ENCODE data around the gene EVL. TPM values are rescaled to one million over a fixed set of nuclear protein-coding genes. Genes with fewer than 3 reads are reported as not detected.

EVL gene
- total and polyA plus RNA-seq, 2 of the 8 experiments (the other 6 are each of a cell fraction or from before 2014, with no cell fraction given): 30.7 to 64.6 TPM

DNA sequence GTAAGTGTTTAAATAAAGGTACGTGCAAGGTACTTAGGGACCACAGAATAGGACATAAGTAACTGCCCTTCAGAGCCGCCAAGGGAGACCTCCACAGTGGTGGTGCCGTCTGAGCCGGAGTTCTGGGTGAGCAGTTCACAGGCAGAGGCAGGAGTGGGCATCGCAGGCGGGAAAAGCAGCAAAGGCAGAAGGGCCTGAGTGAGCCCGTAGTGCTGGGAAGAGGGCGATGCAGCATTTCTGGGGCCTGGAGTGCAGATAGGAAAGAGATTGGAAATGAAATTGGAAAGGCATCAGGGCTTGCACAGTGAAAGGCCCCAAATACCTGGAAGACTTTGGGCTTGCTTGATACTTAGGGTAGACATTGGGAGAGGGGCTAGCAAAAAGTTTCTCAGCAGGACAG is 32.9 kb downstream of the EVL start:
- DNase-seq (ENCODE audit: low read depth in 1 of 2, low spot score in 2 of 2): no peak
- H3K27me3 ChIP-seq (replicated peaks in 1 of 4; ENCODE audit: control insufficient read depth in 3 of 4, extremely low read depth in 1 of 4, insufficient read depth in 3 of 4, low read length in 3 of 4): no peaks in the 10 kb centered on the region
- H2BK12ac ChIP-seq (ENCODE audit: low read depth, low read length): no peak overlapping the region
- no peak for FAIRE-seq
- WGBS, 2 experiments (ENCODE audit: extremely low coverage in 1 of 2, insufficient coverage in 1 of 2, insufficient read length in 1 of 2, insufficient replicate concordance in 2 of 2, low coverage in 1 of 2, low lambda C conversion rate in 2 of 2, missing lambda C conversion rate in 1 of 2): 93% methylated on average over 8 of the region's 8 CpGs; no CpG with 5 or more reads in 1 of the 2 experiments
- H2AFZ ChIP-seq (ENCODE audit: low read length): no peak overlapping the region
- no peak overlapping the region for H2BK20ac ChIP-seq (ENCODE audit: low read length)
- no peaks in the 10 kb centered on the region for H3K4me1 ChIP-seq (replicated peaks in 1 of 4; ENCODE audit: control insufficient read depth in 3 of 4, insufficient read depth in 4 of 4, low read length in 3 of 4)
- no peak overlapping the region for H3K4ac ChIP-seq (replicated peaks; ENCODE audit: insufficient read length, low read depth, low read length)
- H3K23me2 ChIP-seq (ENCODE audit: low read depth, low read length): no peaks in the 10 kb centered on the region
- H3K36me3 ChIP-seq (ENCODE audit: control insufficient read depth in 2 of 4, insufficient read depth in 4 of 4, low read length in 3 of 4): peaks cover 0 to 9% (median 0%) of the 10 kb centered on the region in 4 experiments; a peak in 1 of 8 replicates
- H3K79me2 ChIP-seq (ENCODE audit: control insufficient read depth in 1 of 2, insufficient read depth in 2 of 2, low read length in 2 of 2): no peaks in the 10 kb centered on the region
- H3K14ac ChIP-seq (ENCODE audit: insufficient read length): no peak overlapping the region
- no peak overlapping the region for H2AK5ac ChIP-seq (ENCODE audit: low read depth, low read length)
- H3K79me1 ChIP-seq (ENCODE audit: low read depth, low read length): peaks cover 2% of the 10 kb centered on the region; the same call in 1 of the 2 replicates
- H4K20me1 ChIP-seq (replicated peaks in 1 of 2; ENCODE audit: control insufficient read depth in 1 of 2, insufficient read depth in 2 of 2, low read length in 2 of 2): peaks cover 0 to 1% of the 10 kb centered on the region in 2 experiments
- H3K4me2 ChIP-seq (ENCODE audit: insufficient read depth in 1 of 2, low read depth in 2 of 2, low read length in 2 of 2): no peak overlapping the region
- H2BK5ac ChIP-seq (ENCODE audit: low read depth, low read length): no peak overlapping the region
- H3K56ac ChIP-seq (replicated peaks; ENCODE audit: insufficient read length, low read depth, low read length): no peak overlapping the region
- no peak overlapping the region for H4K91ac ChIP-seq (replicated peaks; ENCODE audit: insufficient read length, low read length)
- no peak overlapping the region for H2BK15ac ChIP-seq (ENCODE audit: low read length)
- H4K5ac ChIP-seq (ENCODE audit: insufficient read length, low read depth, low read length): no peak overlapping the region
- H3K9me3 ChIP-seq (ENCODE audit: insufficient read depth in 2 of 2, low read depth in 1 of 2, low read length in 1 of 2): no peaks in the 10 kb centered on the region
- H3K9ac ChIP-seq (replicated peaks in 1 of 4; ENCODE audit: extremely low read depth in 1 of 4, low read depth in 3 of 4, low read length in 3 of 4): peak overlapping the region in 1 of 4 experiments; percentile 4; a peak in 1 of 7 replicates
- ChIA-PET CTCF (ENCODE audit: partially characterized antibody) (interaction anchor here (0.9 to 5.0 kb wide), 3 partner anchors 10 to 42 kb away, joined by 3 to 26 read pairs (median 13); no protein-coding TSS in a partner anchor), POLR2A (ENCODE audit: partially characterized antibody) (no interaction called here)
- no peak overlapping the region for H3K23ac ChIP-seq (ENCODE audit: insufficient read length)
- H3K27ac ChIP-seq (ENCODE audit: low read depth, low read length): no peak overlapping the region
- no peak overlapping the region for H3K18ac ChIP-seq (ENCODE audit: extremely low read depth, low read length)
- H4K8ac ChIP-seq (ENCODE audit: extremely low read depth, insufficient read depth, low read length): no peak overlapping the region
- no peak overlapping the region for H3K4me3 ChIP-seq (ENCODE audit: extremely low read depth in 1 of 4, insufficient read depth in 2 of 4, low read depth in 3 of 4, low read length in 4 of 4)
- no peak overlapping the region for H2BK120ac ChIP-seq (replicated peaks; ENCODE audit: low read depth, low read length)
- TF ChIP-seq SIX5 (IDR thresholded peaks at IDR 0.05; ENCODE audit: low read depth, low read length) (no peak), CBX8 (IDR thresholded peaks at IDR 0.05; ENCODE audit: borderline replicate concordance, low read depth, low read length) (no peak), SAP30 (IDR thresholded peaks at IDR 0.05; ENCODE audit: insufficient read depth, insufficient replicate concordance, low read length) (no peak)

Data from H1 (cell line).